ENCODE data around the gene PDE8B.

Gene PDE8B

GRCh38 chr5:77394064-77394715 lies 183.7 kb downstream of the PDE8B start:
- H3K4me3 ChIP-seq (ENCODE audit: low read depth, low read length): no peak overlapping the region
- no peak for DNase-seq (ENCODE audit: low read depth)
- TF ChIP-seq, protein P1, sequence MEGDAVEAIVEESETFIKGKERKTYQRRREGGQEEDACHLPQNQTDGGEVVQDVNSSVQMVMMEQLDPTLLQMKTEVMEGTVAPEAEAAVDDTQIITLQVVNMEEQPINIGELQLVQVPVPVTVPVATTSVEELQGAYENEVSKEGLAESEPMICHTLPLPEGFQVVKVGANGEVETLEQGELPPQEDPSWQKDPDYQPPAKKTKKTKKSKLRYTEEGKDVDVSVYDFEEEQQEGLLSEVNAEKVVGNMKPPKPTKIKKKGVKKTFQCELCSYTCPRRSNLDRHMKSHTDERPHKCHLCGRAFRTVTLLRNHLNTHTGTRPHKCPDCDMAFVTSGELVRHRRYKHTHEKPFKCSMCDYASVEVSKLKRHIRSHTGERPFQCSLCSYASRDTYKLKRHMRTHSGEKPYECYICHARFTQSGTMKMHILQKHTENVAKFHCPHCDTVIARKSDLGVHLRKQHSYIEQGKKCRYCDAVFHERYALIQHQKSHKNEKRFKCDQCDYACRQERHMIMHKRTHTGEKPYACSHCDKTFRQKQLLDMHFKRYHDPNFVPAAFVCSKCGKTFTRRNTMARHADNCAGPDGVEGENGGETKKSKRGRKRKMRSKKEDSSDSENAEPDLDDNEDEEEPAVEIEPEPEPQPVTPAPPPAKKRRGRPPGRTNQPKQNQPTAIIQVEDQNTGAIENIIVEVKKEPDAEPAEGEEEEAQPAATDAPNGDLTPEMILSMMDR (IDR thresholded peaks at IDR 0.05; ENCODE audit: control insufficient read depth, extremely low read depth, insufficient read depth): no peak

DNA sequence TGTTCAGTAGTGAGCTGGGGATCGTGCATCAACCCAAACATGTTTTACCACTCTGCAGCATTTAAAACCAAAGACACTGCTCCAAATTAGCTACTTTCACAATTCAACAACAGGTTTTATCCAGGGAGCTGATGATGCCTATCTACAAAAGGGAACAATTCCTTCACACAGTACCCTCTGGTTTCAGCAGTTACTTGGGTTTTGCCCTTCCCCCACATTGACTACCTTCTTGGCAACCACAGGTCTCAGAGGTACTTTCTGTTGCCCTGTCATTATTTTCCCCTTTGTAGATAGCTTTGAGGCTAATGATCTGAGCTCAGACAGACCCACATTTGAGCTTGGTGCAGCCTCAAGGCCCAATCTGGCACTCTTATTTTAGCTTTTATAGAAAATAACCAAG lies 185.5 kb downstream of the PDE8B start:
- DNase-seq (ENCODE audit: low read depth): no peak
- TF ChIP-seq, protein P1 (IDR thresholded peaks at IDR 0.05; ENCODE audit: control insufficient read depth, extremely low read depth, insufficient read depth): no peak
- H3K4me3 ChIP-seq (ENCODE audit: low read depth, low read length): no peak overlapping the region

DNA sequence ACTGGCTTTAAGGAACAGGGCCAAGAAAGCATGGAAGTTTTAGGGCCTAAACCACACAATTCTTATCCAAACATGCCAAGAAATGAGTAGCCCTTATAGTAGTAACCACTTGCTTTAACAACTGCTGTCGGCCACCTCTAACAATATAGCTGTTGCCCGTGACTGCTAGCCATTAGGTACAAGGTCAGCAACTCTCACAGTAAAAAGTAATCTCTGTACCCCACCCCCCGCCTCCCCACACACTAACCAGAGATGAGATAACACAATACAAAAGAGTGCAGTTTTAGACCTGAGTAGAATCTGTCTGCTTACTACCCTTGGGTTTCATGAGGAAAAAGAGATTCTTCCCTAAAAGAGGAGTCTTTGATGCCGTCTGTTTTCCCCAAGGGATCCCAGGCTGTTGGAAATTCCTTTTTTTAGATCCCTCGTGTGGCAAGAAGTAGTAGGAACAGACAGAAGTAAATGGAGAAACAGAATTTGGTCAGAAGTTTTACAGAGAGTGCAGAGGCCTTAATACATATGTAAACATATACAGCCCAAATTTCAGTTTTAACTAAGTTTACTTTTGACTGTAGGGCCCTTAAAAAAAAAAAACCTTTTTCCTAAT lies 187.3 kb downstream of the PDE8B start:
- TF ChIP-seq, protein P1 (IDR thresholded peaks at IDR 0.05; ENCODE audit: control insufficient read depth, extremely low read depth, insufficient read depth): no peak
- DNase-seq (ENCODE audit: low read depth): no peak
- H3K4me3 ChIP-seq (ENCODE audit: low read depth, low read length): no peak overlapping the region

DNA sequence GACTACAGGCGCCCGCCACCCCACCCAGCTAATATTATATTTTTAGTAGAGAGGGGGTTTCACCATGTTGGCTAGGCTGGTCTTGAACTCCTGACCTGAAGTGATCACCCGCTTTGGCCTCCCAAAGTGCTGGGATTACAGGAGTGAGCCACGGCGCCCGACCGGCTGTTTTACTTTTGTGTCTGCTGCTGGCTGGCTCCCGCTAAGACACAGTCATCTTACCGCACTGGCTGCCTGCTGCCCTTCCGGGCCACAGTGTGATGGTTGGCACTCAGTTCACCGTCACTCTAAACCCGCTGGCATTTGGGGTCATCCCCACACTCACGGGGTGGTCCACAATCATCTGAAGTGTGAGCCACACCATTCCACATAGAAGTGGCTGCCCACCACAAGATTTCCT lies 188.0 kb downstream of the PDE8B start:
- no peak for DNase-seq (ENCODE audit: low read depth)
- TF ChIP-seq, protein P1 (IDR thresholded peaks at IDR 0.05; ENCODE audit: control insufficient read depth, extremely low read depth, insufficient read depth): no peak
- no peak overlapping the region for H3K4me3 ChIP-seq (ENCODE audit: low read depth, low read length)

DNA sequence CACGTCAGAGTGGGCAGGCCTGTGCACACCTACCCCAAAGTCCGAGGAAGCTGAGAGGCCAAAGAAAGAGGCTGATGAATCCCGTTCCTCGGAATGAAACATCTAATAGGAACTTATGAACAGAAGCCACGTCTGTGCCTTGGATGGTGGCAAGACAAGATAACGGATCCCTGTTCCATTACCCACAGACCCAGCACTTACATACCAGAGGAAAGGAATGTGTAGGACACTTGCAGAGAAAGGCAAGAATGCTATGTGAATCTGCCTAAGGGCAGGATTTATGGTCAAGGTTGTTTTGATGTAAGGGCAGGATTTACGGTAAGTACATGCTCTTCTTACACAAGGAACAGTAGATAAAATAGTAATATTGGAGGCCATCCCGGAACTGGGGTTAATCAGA lies 188.4 kb downstream of the PDE8B start:
- TF ChIP-seq, protein P1 (IDR thresholded peaks at IDR 0.05; ENCODE audit: control insufficient read depth, extremely low read depth, insufficient read depth): no peak
- no peak overlapping the region for H3K4me3 ChIP-seq (ENCODE audit: low read depth, low read length)
- no peak for DNase-seq (ENCODE audit: low read depth)

- DNase-seq (ENCODE audit: low read depth): no peak
- TF ChIP-seq, protein P1 (IDR thresholded peaks at IDR 0.05; ENCODE audit: control insufficient read depth, extremely low read depth, insufficient read depth): no peak
- H3K4me3 ChIP-seq (ENCODE audit: low read depth, low read length): no peak overlapping the region
Observed at GRCh38 chr5:77400645-77401044, 190.2 kb downstream of the PDE8B start.

- no peak for DNase-seq (ENCODE audit: low read depth)
- TF ChIP-seq, protein P1 (IDR thresholded peaks at IDR 0.05; ENCODE audit: control insufficient read depth, extremely low read depth, insufficient read depth): no peak
- H3K4me3 ChIP-seq (ENCODE audit: low read depth, low read length): no peak overlapping the region
Observed at GRCh38 chr5:77402796-77403195, 192.3 kb downstream of the PDE8B start.

Data from LNCaP clone FGC (cell line).